ENCODE data around the gene EFHD2.
"Not testable (repeated sequence)": the region's sequence is repeated elsewhere in the genome, so short reads cannot be mapped to it uniquely, and the experiment has no call there.

Gene EFHD2

GRCh38 chr1:15385420-15385819 lies 24.3 kb upstream of the EFHD2 start:
- no peaks in the 10 kb centered on the region for H3K4me1 ChIP-seq (ENCODE audit: low read length)
- H4K20me1 ChIP-seq (ENCODE audit: insufficient read depth, low read length), result no peaks in the 10 kb centered on the region
- H3K27ac ChIP-seq (ENCODE audit: low read length), result no peak overlapping the region
- H3K4me3 ChIP-seq (ENCODE audit: low read length), result no peak overlapping the region
- no peak overlapping the region for H2AFZ ChIP-seq (ENCODE audit: low read depth, low read length)
- TF ChIP-seq CTCF (IDR thresholded peaks at IDR 0.05; ENCODE audit: low read depth, low read length), result no peak
- TF ChIP-seq EZH2phosphoT487 (IDR thresholded peaks at IDR 0.05; ENCODE audit: low read depth), result no peak
- H3K36me3 ChIP-seq (replicated peaks; ENCODE audit: low read depth, low read length), result no peaks in the 10 kb centered on the region
- no peaks in the 10 kb centered on the region for H3K9me3 ChIP-seq (ENCODE audit: insufficient read depth, low read length)
- no peak overlapping the region for H3K9ac ChIP-seq (ENCODE audit: low read length)
- H3K79me2 ChIP-seq (ENCODE audit: low read length), result no peaks in the 10 kb centered on the region
- H3K27me3 ChIP-seq (ENCODE audit: low read depth, low read length), result peaks cover 10% of the 10 kb centered on the region
- no peak overlapping the region for H3K4me2 ChIP-seq (ENCODE audit: low read length)

- Histone ChIP-seq H3K27me3 (ENCODE audit: low read depth, low read length) (peaks cover 10% of the 10 kb centered on the region), H3K27ac (ENCODE audit: low read length) (no peak overlapping the region)
- TF ChIP-seq CTCF (IDR thresholded peaks at IDR 0.05; ENCODE audit: low read depth, low read length), result no peak
- TF ChIP-seq EZH2phosphoT487 (IDR thresholded peaks at IDR 0.05; ENCODE audit: low read depth), result no peak
These were observed 23.4 kb upstream of the EFHD2 start for GRCh38 chr1:15386164-15386749.

GRCh38 chr1:15388201-15388880 lies 21.3 kb upstream of the EFHD2 start:
- H3K4me3 ChIP-seq (ENCODE audit: low read length), result no peak overlapping the region
- H2AFZ ChIP-seq (ENCODE audit: low read depth, low read length), result no peak overlapping the region
- no peaks in the 10 kb centered on the region for H4K20me1 ChIP-seq (ENCODE audit: insufficient read depth, low read length)
- H3K36me3 ChIP-seq (replicated peaks; ENCODE audit: low read depth, low read length), result no peaks in the 10 kb centered on the region
- H3K27me3 ChIP-seq (ENCODE audit: low read depth, low read length), result peaks cover 10% of the 10 kb centered on the region
- no peak for TF ChIP-seq CTCF (IDR thresholded peaks at IDR 0.05; ENCODE audit: low read depth, low read length)
- TF ChIP-seq EZH2phosphoT487 (IDR thresholded peaks at IDR 0.05; ENCODE audit: low read depth), result no peak
- H3K79me2 ChIP-seq (ENCODE audit: low read length), result no peaks in the 10 kb centered on the region
- H3K9me3 ChIP-seq (ENCODE audit: insufficient read depth, low read length), result no peaks in the 10 kb centered on the region
- H3K4me1 ChIP-seq (ENCODE audit: low read length), result no peaks in the 10 kb centered on the region
- H3K27ac ChIP-seq (ENCODE audit: low read length), result no peak overlapping the region
- H3K9ac ChIP-seq (ENCODE audit: low read length), result no peak overlapping the region
- no peak overlapping the region for H3K4me2 ChIP-seq (ENCODE audit: low read length)

More at GRCh38 chr1:15386164-15386749, 23.4 kb upstream of the EFHD2 start:
- no peaks in the 10 kb centered on the region for H4K20me1 ChIP-seq (ENCODE audit: insufficient read depth, low read length)
- H3K4me2 ChIP-seq (ENCODE audit: low read length), result no peak overlapping the region
- no peaks in the 10 kb centered on the region for H3K79me2 ChIP-seq (ENCODE audit: low read length)
- no peaks in the 10 kb centered on the region for H3K4me1 ChIP-seq (ENCODE audit: low read length)
- H3K4me3 ChIP-seq (ENCODE audit: low read length), result no peak overlapping the region
- H3K36me3 ChIP-seq (replicated peaks; ENCODE audit: low read depth, low read length), result no peaks in the 10 kb centered on the region
- no peaks in the 10 kb centered on the region for H3K9me3 ChIP-seq (ENCODE audit: insufficient read depth, low read length)
- H2AFZ ChIP-seq (ENCODE audit: low read depth, low read length), result no peak overlapping the region
- no peak overlapping the region for H3K9ac ChIP-seq (ENCODE audit: low read length)

GRCh38 chr1:15389828-15390227 lies 19.9 kb upstream of the EFHD2 start:
- not testable (repeated sequence) for H3K4me3 ChIP-seq (ENCODE audit: low read length); H3K79me2 ChIP-seq (ENCODE audit: low read length); H3K4me1 ChIP-seq (ENCODE audit: low read length); H3K9ac ChIP-seq (ENCODE audit: low read length); H3K27ac ChIP-seq (ENCODE audit: low read length); H3K9me3 ChIP-seq (ENCODE audit: insufficient read depth, low read length); H3K36me3 ChIP-seq (replicated peaks; ENCODE audit: low read depth, low read length); H2AFZ ChIP-seq (ENCODE audit: low read depth, low read length); H4K20me1 ChIP-seq (ENCODE audit: insufficient read depth, low read length); H3K4me2 ChIP-seq (ENCODE audit: low read length); H3K27me3 ChIP-seq (ENCODE audit: low read depth, low read length)

Data from OCI-LY3 (cell line).